GM12874 (cell line): ENCODE measurements around the gene RAP1B.

Source experiments
- TF ChIP-seq, protein P1 (sequence below): IDR thresholded peaks from 2 replicates; pipeline ENCODE4 v1.5.1; 2011; ENCODE audit warnings: low read depth, mild to moderate bottlenecking, control low read depth, low read length, moderate library complexity; ENCODE audit not compliant: insufficient read depth

RAP1B gene

DNA sequence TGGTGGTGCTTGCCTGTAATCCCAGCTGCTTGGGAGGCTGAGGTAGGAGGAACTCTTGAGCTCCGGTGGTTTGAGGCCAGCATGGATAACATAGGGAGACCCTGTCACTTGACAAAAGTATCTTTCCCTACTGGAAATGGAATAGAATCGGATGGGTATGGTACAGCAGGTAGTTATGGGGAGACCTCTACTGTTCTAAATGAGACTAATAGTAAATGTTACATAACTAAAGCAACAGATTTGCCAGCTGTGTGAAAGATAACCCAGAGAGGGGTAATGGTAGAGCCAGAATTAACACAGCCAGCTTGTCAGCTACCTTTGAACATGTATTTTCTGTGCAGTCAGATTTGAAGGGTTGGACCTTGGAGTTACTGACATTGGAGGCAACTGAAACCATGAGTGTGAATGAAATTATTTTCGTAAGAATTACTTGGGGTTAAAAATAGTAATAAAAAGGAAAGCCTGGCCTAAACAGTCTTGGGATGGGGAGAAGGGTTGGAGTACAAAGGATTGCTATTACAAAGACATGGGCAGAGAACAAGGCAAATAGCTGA lies 54.4 kb downstream of the RAP1B start:
- TF ChIP-seq, protein P1, sequence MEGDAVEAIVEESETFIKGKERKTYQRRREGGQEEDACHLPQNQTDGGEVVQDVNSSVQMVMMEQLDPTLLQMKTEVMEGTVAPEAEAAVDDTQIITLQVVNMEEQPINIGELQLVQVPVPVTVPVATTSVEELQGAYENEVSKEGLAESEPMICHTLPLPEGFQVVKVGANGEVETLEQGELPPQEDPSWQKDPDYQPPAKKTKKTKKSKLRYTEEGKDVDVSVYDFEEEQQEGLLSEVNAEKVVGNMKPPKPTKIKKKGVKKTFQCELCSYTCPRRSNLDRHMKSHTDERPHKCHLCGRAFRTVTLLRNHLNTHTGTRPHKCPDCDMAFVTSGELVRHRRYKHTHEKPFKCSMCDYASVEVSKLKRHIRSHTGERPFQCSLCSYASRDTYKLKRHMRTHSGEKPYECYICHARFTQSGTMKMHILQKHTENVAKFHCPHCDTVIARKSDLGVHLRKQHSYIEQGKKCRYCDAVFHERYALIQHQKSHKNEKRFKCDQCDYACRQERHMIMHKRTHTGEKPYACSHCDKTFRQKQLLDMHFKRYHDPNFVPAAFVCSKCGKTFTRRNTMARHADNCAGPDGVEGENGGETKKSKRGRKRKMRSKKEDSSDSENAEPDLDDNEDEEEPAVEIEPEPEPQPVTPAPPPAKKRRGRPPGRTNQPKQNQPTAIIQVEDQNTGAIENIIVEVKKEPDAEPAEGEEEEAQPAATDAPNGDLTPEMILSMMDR = no peak

DNA sequence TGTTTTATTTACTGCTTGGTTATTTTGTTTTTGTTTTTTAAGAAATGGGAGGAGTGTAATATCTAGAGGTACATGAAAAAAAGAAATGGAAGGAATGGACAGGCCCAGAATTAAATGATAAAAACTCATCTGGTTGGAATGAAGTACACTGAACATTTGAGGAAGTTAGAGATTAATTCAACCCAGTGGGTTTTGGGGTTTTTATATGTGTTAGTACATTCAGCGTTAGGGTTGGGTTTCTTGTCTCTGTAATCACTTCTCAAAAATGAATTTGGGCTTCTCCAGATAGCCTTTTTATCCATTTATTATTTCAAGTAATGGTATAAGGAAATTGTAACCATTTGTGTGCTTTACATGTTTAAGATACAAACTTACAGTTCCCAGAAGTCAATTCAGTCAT lies 56.6 kb downstream of the RAP1B start:
- TF ChIP-seq, protein P1 = no peak

DNA sequence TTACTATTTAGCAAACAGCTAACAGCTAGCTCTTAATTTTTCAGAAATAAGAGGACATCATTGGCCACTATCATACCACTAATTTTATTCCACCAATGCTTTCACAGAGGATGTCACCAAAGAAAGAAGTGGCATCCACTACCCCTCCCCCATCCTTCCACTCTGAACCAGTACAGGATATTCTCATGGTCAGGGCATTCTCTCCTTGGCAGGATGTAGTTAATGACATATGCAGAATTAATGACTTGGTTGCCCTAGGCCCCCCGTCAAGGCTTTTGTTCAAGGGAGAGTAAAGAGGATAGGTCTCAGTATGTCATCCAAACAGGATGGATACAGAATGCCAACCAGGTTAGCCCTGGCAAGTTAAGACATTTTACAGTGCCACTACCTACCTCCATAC lies 57.2 kb downstream of the RAP1B start:
- TF ChIP-seq, protein P1 = no peak

DNA sequence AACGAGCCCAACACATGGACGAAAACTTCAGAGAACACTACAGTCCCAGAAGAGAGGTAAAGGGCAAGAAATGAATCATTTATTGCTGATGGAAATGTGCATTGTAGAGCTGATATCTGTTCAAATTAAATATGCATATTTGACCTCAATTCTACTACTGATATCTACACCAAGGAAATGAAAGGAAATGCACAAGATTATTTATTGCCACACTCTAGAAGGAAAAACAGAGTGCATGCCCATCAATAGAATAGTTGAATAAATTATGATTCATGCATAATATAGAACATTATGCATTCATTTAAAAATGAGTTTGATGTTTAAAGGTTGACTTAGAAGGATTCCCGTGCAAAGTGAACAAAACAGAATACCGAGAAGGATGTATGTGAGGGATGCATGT lies 60.5 kb downstream of the RAP1B start:
- TF ChIP-seq, protein P1 = no peak

DNA sequence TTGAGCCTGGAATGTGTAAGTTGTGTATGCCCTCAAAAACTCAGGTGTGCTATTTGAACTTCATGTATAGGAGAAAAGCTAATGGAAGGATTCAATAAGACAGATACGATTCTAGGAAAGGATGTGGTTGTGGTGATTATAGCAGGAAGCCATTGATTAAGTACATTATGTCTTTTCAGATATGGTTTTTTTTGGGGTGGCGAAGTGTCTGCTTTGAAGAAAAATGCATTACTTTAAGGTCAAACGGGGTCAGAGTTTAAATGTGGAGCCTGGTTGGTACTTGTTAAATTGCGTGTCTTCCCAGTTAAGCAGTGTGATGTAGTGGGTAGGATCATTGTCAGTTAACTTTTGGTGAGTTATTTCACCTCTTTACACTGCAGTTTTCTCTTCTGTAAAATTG lies 63.1 kb downstream of the RAP1B start:
- TF ChIP-seq, protein P1 = no peak

DNA sequence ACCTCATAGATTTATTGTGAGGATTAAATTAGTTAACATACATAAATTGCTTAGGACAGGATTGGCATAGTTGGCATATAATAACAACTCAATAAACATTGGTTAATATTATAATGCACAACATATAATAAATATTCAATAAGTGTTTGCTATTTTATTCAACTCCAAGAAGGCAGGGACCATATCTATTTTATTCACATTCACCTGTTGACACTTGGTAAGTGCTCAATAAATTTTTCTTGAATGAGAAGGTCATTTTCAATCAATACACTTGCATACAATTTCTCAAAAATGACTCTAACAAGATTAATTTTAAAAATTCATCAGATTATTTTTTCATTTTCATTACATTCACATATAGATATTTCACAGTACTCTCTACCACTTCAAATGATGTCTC lies 63.7 kb downstream of the RAP1B start:
- TF ChIP-seq, protein P1 = no peak

DNA sequence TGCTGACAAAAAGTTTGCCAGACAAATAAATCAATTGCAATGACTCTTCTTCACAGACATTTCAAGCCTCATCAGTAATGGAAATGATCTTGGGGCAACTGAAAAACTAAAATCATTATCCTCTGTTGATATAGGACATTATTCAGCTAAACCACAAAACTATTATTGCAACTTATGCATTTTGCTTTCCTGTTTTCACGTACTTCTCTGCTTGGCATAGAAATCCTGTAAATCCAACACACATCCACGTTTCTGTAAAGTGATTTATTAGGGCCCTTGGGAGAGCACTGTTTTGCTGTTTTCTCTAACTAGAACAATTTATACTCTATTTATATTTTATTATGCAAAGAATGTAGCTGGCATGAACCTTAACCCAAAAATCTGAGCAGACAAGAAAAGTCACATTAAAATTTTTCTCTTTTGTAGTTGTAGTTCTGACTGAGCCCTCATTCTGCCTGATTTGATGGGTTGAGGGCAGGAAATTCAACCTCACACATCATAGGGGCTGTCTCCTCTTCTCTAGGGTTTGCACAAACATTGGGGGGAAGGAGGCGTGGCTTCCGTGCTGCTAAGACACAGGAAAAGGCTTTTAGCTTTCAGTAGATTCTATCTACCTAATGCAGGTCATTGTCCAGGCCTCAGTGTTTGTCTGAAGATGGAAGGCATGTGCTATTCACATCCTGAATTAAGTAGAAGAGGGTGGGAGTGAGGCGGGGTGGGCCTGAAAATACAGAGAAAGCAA lies 64.6 kb downstream of the RAP1B start:
- TF ChIP-seq, protein P1 = no peak

DNA sequence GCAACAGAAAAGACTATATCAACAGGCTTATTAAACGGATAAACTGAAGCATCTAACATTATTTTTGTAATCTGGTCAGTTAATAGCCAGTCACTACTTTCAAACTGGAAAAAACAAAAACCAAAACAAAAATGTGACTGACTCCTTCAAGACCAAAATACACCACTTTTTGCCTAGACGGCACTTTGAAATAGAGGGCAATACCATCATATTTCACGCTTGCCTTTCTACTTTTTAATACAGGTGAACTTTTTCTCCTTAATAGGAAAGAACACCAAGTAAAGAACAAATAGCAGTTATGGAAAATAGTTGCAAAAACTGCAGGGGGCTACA lies 75.5 kb downstream of the RAP1B start:
- TF ChIP-seq, protein P1 = no peak
